K562 (cell line): ENCODE results near the gene ARMC12. TPM values are rescaled to one million over a fixed set of nuclear protein-coding genes. Genes with fewer than 3 reads are reported as not detected.

Experiments
- ATAC-seq: fragments of 200-7000 bp; cut with Tn5 transposase; 3 replicates; pipeline ENCODE4 v1.9.1; 2020; ENCODE audit warnings: moderate library complexity
- BruUV-seq: library from RNA; stranded (reverse); fragments of 400-500 nt; replicated peaks from 2 replicates; lab custom pipeline; 2021; lab: Mats Ljungman, UMichigan
- CTCF ChIA-PET: fragments of 300-600 bp; formaldehyde crosslinking; extraction: SDS; loops from one replicate; lab custom pipeline; 2021; ENCODE audit warnings: low intra/inter-chr PET ratio; lab: Yijun Ruan, JAX
- POLR2A ChIA-PET: fragments of 300-600, 350-650 bp; sonication (Branson Sonifier 250); formaldehyde crosslinking; extraction: SDS; loops from one replicate; lab custom pipeline; 2021; ENCODE audit warnings: antibody characterized with exemption, inconsistent platforms; lab: Yijun Ruan, JAX
- DNase-seq, 4 experiments: peaks; one replicate each; pipeline versions ENCODE4 v3.0.0 to v3.0.0-alpha.2; 2011 to 2018; ENCODE audit warnings: low spot score in 3 of 4, mixed read lengths in 3 of 4; ENCODE audit errors: extremely low read depth in 1 of 4
- FAIRE-seq: peaks from 2 replicates; lab custom pipeline; 2011; peaks lifted over from hg19 to GRCh38; lab: Jason Lieb, UNC
- H2AFZ ChIP-seq: 2 replicates; pipeline ENCODE4 v1.6.0; 2011; ENCODE audit warnings: low read depth, low read length, control low read depth, inconsistent platforms
- H3K27ac ChIP-seq: fragments of 200-600 bp; 3 replicates; pipeline ENCODE4 v1.8.0; 2011; ENCODE audit warnings: low read depth, mild to moderate bottlenecking, control low read depth, inconsistent platforms, low read length, moderate library complexity, mixed read lengths; ENCODE audit errors: extremely low read depth
- H3K27me3 ChIP-seq, 2 experiments: fragments of 300-600 bp in 1 of 2; 2 replicates in 1 of 2; 3 replicates in 1 of 2; pipeline versions ENCODE4 v1.6.0 to v1.8.0; 2011; ENCODE audit warnings: inconsistent platforms in 2 of 2, low read length in 2 of 2, mild to moderate bottlenecking in 1 of 2, mixed read lengths in 1 of 2, moderate library complexity in 1 of 2; ENCODE audit not compliant: control insufficient read depth in 2 of 2, insufficient read depth in 2 of 2
- H3K36me3 ChIP-seq: fragments of 300-600 bp; 3 replicates; pipeline ENCODE4 v1.8.0; 2011; ENCODE audit warnings: mild to moderate bottlenecking, low read length, inconsistent platforms; ENCODE audit not compliant: control insufficient read depth, insufficient read depth
- H3K4me1 ChIP-seq, 2 experiments: fragments of 200-600 bp in 1 of 2; replicated peaks in 1 of 2; 2 replicates in 1 of 2; 3 replicates in 1 of 2; pipeline versions ENCODE4 v1.5.1 to v1.8.0; 2011; ENCODE audit warnings: inconsistent platforms in 2 of 2, low read length in 2 of 2, mild to moderate bottlenecking in 1 of 2, mixed read lengths in 1 of 2, moderate library complexity in 1 of 2; ENCODE audit not compliant: control insufficient read depth in 2 of 2, insufficient read depth in 2 of 2
- H3K4me2 ChIP-seq: 2 replicates; pipeline ENCODE4 v1.6.1; 2011; ENCODE audit warnings: low read length, control low read depth, inconsistent platforms, mixed read lengths; ENCODE audit not compliant: insufficient read depth
- H3K4me3 ChIP-seq: fragments of 200-600 bp; sonication (generic), shearing (Covaris generic); 2 replicates; pipeline ENCODE4 v1.5.1; 2016; ENCODE audit warnings: control low read depth, inconsistent platforms
- H3K79me2 ChIP-seq: fragments of 200-600 bp; 3 replicates; pipeline ENCODE4 v1.8.0; 2011; ENCODE audit warnings: low read length, inconsistent platforms; ENCODE audit not compliant: control insufficient read depth, insufficient read depth
- H3K9ac ChIP-seq, 2 experiments: 2 replicates each; pipeline versions ENCODE4 v1.6.0 to v1.6.1; 2011; ENCODE audit warnings: low read depth in 2 of 2, low read length in 2 of 2, control low read depth in 1 of 2, inconsistent platforms in 1 of 2, mild to moderate bottlenecking in 1 of 2, mixed read lengths in 1 of 2; ENCODE audit not compliant: insufficient read depth in 1 of 2
- H3K9me1 ChIP-seq: one replicate; pipeline ENCODE4 v1.6.0; 2011; ENCODE audit warnings: inconsistent platforms, mild to moderate bottlenecking, low read length, moderate library complexity; ENCODE audit not compliant: control insufficient read depth, insufficient read depth
- H3K9me3 ChIP-seq: replicated peaks from 2 replicates; pipeline ENCODE4 v1.5.1; 2011; ENCODE audit warnings: low read depth, low read length, inconsistent platforms; ENCODE audit not compliant: control insufficient read depth, insufficient read depth
- H4K20me1 ChIP-seq: replicated peaks from 2 replicates; pipeline ENCODE4 v1.6.1; 2011; ENCODE audit warnings: low read length, inconsistent platforms, mixed read lengths; ENCODE audit not compliant: control insufficient read depth, insufficient read depth
- CSDE1 ChIP-seq, 2 experiments: fragments of 450-650 bp; IDR thresholded peaks; 2 replicates each; pipeline ENCODE4 v1.6.1; 2016; ENCODE audit warnings: mild to moderate bottlenecking in 1 of 2
- HNRNPUL1 ChIP-seq: fragments of 200-400 bp; formaldehyde crosslinking; IDR thresholded peaks from 2 replicates; pipeline ENCODE4 v1.6.1; 2017; ENCODE audit warnings: low read length
- MTA1 ChIP-seq: fragments of 450-650 bp; IDR thresholded peaks from 2 replicates; pipeline ENCODE4 v1.6.1; 2017; ENCODE audit warnings: borderline replicate concordance
- NKRF ChIP-seq: fragments of 450-650 bp; IDR thresholded peaks from 2 replicates; pipeline ENCODE4 v1.6.1; 2016; ENCODE audit warnings: borderline replicate concordance
- PPARD ChIP-seq: fragments of 250-450 bp; sonication (Bioruptor Pico); IDR thresholded peaks from 2 replicates; pipeline ENCODE4 v1.8.0; 2022; ENCODE audit warnings: inconsistent platforms, mild to moderate bottlenecking, moderate library complexity
- SIN3B ChIP-seq: fragments of 450-650 bp; IDR thresholded peaks from 2 replicates; pipeline ENCODE4 v1.6.1; 2017; ENCODE audit warnings: low read depth, mild to moderate bottlenecking, moderate library complexity
- SLC30A9 ChIP-seq: fragments of 250-450 bp; sonication (Bioruptor Pico); IDR thresholded peaks from 2 replicates; pipeline ENCODE4 v1.8.0; 2022; ENCODE audit warnings: mild to moderate bottlenecking, moderate library complexity
- SOX6 ChIP-seq: fragments of 450-650 bp; IDR thresholded peaks from 2 replicates; pipeline ENCODE4 v1.6.1; 2014; ENCODE audit warnings: mild to moderate bottlenecking
- SP2 ChIP-seq: IDR thresholded peaks from 2 replicates; pipeline ENCODE4 v1.6.1; 2011; ENCODE audit warnings: mild to moderate bottlenecking, low read depth, low read length, moderate library complexity; ENCODE audit not compliant: poor library complexity, severe bottlenecking; ENCODE audit errors: extremely low read depth
- TFAP4 ChIP-seq: sonication (generic); formaldehyde crosslinking; IDR thresholded peaks from 2 replicates; pipeline ENCODE4 v1.8.0; 2022; ENCODE audit warnings: missing genetic modification reagents, mild to moderate bottlenecking, moderate library complexity, borderline replicate concordance
- UBTF ChIP-seq, 2 experiments: IDR thresholded peaks; 2 replicates each; pipeline ENCODE4 v1.6.1; 2012; ENCODE audit warnings: improper control_type of control experiment in 2 of 2, low read depth in 2 of 2, low read length in 2 of 2, borderline replicate concordance in 1 of 2
- ZNF146 ChIP-seq: IDR thresholded peaks from one replicate; pipeline ENCODE4 v1.6.1; 2018; ENCODE audit warnings: missing compliant biosample characterization; ENCODE audit not compliant: unreplicated experiment
- ZNF586 ChIP-seq: fragments of 450-650 bp; formaldehyde crosslinking; conservative IDR thresholded peaks from 2 replicates; pipeline ENCODE4 v1.4.0; 2020; ENCODE audit warnings: mild to moderate bottlenecking, moderate library complexity
- ZNF717 ChIP-seq: fragments of 250-450 bp; sonication (Bioruptor Pico); IDR thresholded peaks from 2 replicates; pipeline ENCODE4 v1.5.0; 2021
- WGBS: fragments of 100-300 bp; shearing (Covaris generic); methylation state at CpG from one replicate; pipeline ENCODE4 v1.1.6; 2016; ENCODE audit warnings: low coverage, mixed read lengths; ENCODE audit not compliant: insufficient coverage; ENCODE audit errors: missing lambda C conversion rate; 5-methylcytosine and 5-hydroxymethylcytosine counted together
- in situ Hi-C: fragments of 300-500 bp; cut with MboI; formaldehyde crosslinking; loops from 4 replicates; pipeline ENCODE4 v1.15.0; 2018; ENCODE audit warnings: inconsistent platforms, mixed read lengths
- intact Hi-C: fragments of 100-400 bp; cut with micrococcal nuclease; formaldehyde crosslinking; loops from 2 replicates; pipeline ENCODE4 v1.14.2; 2022
- polyA plus RNA-seq, 8 experiments: library from polyadenylated mRNA; depleted of rRNA in 4 of 8; stranded (reverse) in 5 of 8; unstranded in 3 of 8; fragments of >200 nt; fragmentation: Nextera tagmentation in 2 of 8; fragmentation: Illumina TruSeq in 1 of 8; extraction: Ambion mirVana in 2 of 8; extraction: Trizol in 1 of 8; gene quantifications; 2 replicates each; pipeline versions ENCODE4 v1.2.1 to v1.2.3, GENCODE V29; 2011 to 2014; ENCODE audit warnings: inconsistent platforms in 1 of 8, missing spikeins in 1 of 8
- total RNA-seq, 7 experiments: library from RNA; depleted of rRNA in 6 of 7; stranded (reverse); fragments of >200 nt in 6 of 7; fragmentation: Illumina TruSeq in 2 of 7; extraction: Trizol in 2 of 7; gene quantifications; 2 replicates each; pipeline versions ENCODE4 v1.2.1 to v1.2.3, GENCODE V29; 2011 to 2021; ENCODE audit warnings: low replicate concordance in 1 of 7

The ARMC12 gene
- total and polyA plus RNA-seq, 9 of the 15 experiments (the other 6 are each of a cell fraction or from before 2014, with no cell fraction given): 0.09 to 0.58 (median 0.31) TPM; not detected in 3

- DNase-seq (no peak), ATAC-seq (no peak), FAIRE-seq (no peak)
- no peaks in the 10 kb centered on the region for H3K79me2 ChIP-seq
- BruUV-seq: no TSS peak
- CTCF ChIA-PET: interaction anchor here (0.6 kb wide), 1 partner anchor 171 kb away, joined by 3 read pairs; no protein-coding TSS in a partner anchor
- POLR2A ChIA-PET: no interaction called here
- TF ChIP-seq ZNF717 (no peak), PPARD (CRISPR knock-in tag) (no peak), TFAP4 (CRISPR knock-in tag) (no peak), SLC30A9 (no peak), UBTF (IDR thresholded peaks at IDR 0.05; ENCODE audit: borderline replicate concordance in 1 of 2, low read depth in 2 of 2, low read length in 2 of 2) (no peak), SP2 (no peak), ZNF146 (no peak), SIN3B (no peak), NKRF (no peak), ZNF586 (no peak), SOX6 (no peak), HNRNPUL1 (no peak), CSDE1 (IDR thresholded peaks at IDR 0.05) (no peak), MTA1 (no peak)
- H2AFZ ChIP-seq: no peak overlapping the region
- H3K9me1 ChIP-seq: no peaks in the 10 kb centered on the region
- H3K4me1 ChIP-seq: no peaks in the 10 kb centered on the region
- no peak overlapping the region for H3K9ac ChIP-seq
- no peaks in the 10 kb centered on the region for H4K20me1 ChIP-seq
- in situ Hi-C loops: no loop called here
- no peak overlapping the region for H3K4me2 ChIP-seq
- 0% methylated on average over 3 of the region's 3 CpGs for WGBS
- no peak overlapping the region for H3K4me3 ChIP-seq
- H3K27me3 ChIP-seq: peaks cover 49 to 83% of the 10 kb centered on the region in 2 experiments
- intact Hi-C loops: loop anchor here (5.0 kb wide), 2 partner anchors 202 to 233 kb away; no protein-coding TSS in a partner anchor
- H3K9me3 ChIP-seq: no peaks in the 10 kb centered on the region
- H3K36me3 ChIP-seq: no peaks in the 10 kb centered on the region
- no peak overlapping the region for H3K27ac ChIP-seq
Observed at GRCh38 chr6:35755278-35755924, 18.6 kb downstream of the ARMC12 start.
